NCI-H2029 (cell line): ENCODE results near the gene TSGA10.
"Not testable (repeated sequence)": the region's sequence is repeated elsewhere in the genome, so short reads cannot be mapped to it uniquely, and the experiment has no call there.

Experiments
- DNase-seq: peaks from one replicate; lab custom pipeline; 2025; lab: John Stamatoyannopoulos, UW

The TSGA10 gene

GRCh38 chr2:99152199-99152895 is 2.4 kb downstream of the TSGA10 start:
- no peak for DNase-seq

- DNase-seq = no peak
Measured at GRCh38 chr2:99150706-99151105, 4.0 kb downstream of the TSGA10 start.

GRCh38 chr2:99141110-99142108 is 13.3 kb downstream of the TSGA10 start, which contains the start of gene C2orf15:
Gene C2orf15, plus strand, starts transcription at chr2:99141707. Its CDS starts 8,852 bp downstream, at chr2:99150559.
- DNase-seq = peak; percentile 97

GRCh38 chr2:99140860-99141109 is 14.0 kb downstream of the TSGA10 start:
- no peak for DNase-seq

- no peak for DNase-seq
Measured at GRCh38 chr2:99140056-99140859, 14.5 kb downstream of the TSGA10 start.

GRCh38 chr2:99139003-99139402 is 15.7 kb downstream of the TSGA10 start:
- no peak for DNase-seq

GRCh38 chr2:99135044-99135556 is 19.6 kb downstream of the TSGA10 start:
- not testable (repeated sequence) for DNase-seq

- no peak for DNase-seq
Measured at GRCh38 chr2:99127981-99128380, 26.8 kb downstream of the TSGA10 start.

GRCh38 chr2:99112617-99113016 is 42.1 kb downstream of the TSGA10 start:
- DNase-seq = no peak

- DNase-seq = no peak
Measured at GRCh38 chr2:99111945-99112344, 42.8 kb downstream of the TSGA10 start.

- DNase-seq = no peak
Measured at GRCh38 chr2:99111236-99111635, 43.5 kb downstream of the TSGA10 start.

- DNase-seq = no peak
Measured at GRCh38 chr2:99106913-99107312, 47.8 kb downstream of the TSGA10 start.

- no peak for DNase-seq
Measured at GRCh38 chr2:99104006-99104405, 50.7 kb downstream of the TSGA10 start.

GRCh38 chr2:99101697-99102096 is 53.0 kb downstream of the TSGA10 start:
- no peak for DNase-seq

GRCh38 chr2:99096728-99097127 is 58.0 kb downstream of the TSGA10 start:
- no peak for DNase-seq

- no peak for DNase-seq
Measured at GRCh38 chr2:99088017-99088416, 66.7 kb downstream of the TSGA10 start.

GRCh38 chr2:99086385-99086784 is 68.4 kb downstream of the TSGA10 start:
- DNase-seq = no peak

- no peak for DNase-seq
Measured at GRCh38 chr2:99085421-99085820, 69.3 kb downstream of the TSGA10 start.

- no peak for DNase-seq
Measured at GRCh38 chr2:99084256-99084655, 70.5 kb downstream of the TSGA10 start.

- no peak for DNase-seq
Measured at GRCh38 chr2:99081891-99082290, 72.9 kb downstream of the TSGA10 start.

GRCh38 chr2:99079226-99079625 is 75.5 kb downstream of the TSGA10 start:
- DNase-seq = no peak

- peak; percentile 75 for DNase-seq
Measured at GRCh38 chr2:99072551-99072950, 82.2 kb downstream of the TSGA10 start.
